GM19240 (cell line): ENCODE data around the gene GKN2.
"Not testable (repeated sequence)": the region's sequence is repeated elsewhere in the genome, so short reads cannot be mapped to it uniquely, and the experiment has no call there.

ENCODE experiments used
- DNase-seq: peaks from one replicate; pipeline ENCODE4 v3.0.0; 2011; ENCODE audit warnings: low spot score; ENCODE audit not compliant: insufficient read length

GKN2 gene

GRCh38 chr2:68920481-68921170, 32.1 kb downstream of the GKN2 start:
- DNase-seq, result no peak

GRCh38 chr2:68918497-68918896, 34.2 kb downstream of the GKN2 start:
- DNase-seq, result no peak

- DNase-seq, result no peak
Measured at GRCh38 chr2:68917034-68917718, 35.5 kb downstream of the GKN2 start.

GRCh38 chr2:68916226-68916625, 36.5 kb downstream of the GKN2 start:
- DNase-seq, result no peak

GRCh38 chr2:68915393-68915792, 37.3 kb downstream of the GKN2 start:
- no peak for DNase-seq

GRCh38 chr2:68913359-68913758, 39.3 kb downstream of the GKN2 start:
- DNase-seq, result no peak

- no peak for DNase-seq
Measured at GRCh38 chr2:68912732-68913131, 40.0 kb downstream of the GKN2 start.

GRCh38 chr2:68912111-68912510, 40.6 kb downstream of the GKN2 start:
- no peak for DNase-seq

- DNase-seq, result no peak
Measured at GRCh38 chr2:68911709-68912108, 41.0 kb downstream of the GKN2 start.

- DNase-seq, result no peak
Measured at GRCh38 chr2:68911246-68911645, 41.4 kb downstream of the GKN2 start.

GRCh38 chr2:68909793-68910674, 42.7 kb downstream of the GKN2 start:
- DNase-seq, result peak; percentile 41

GRCh38 chr2:68908392-68908970, 44.2 kb downstream of the GKN2 start:
- peak; percentile 67 for DNase-seq

GRCh38 chr2:68907920-68908253, 44.8 kb downstream of the GKN2 start:
- no peak for DNase-seq

- no peak for DNase-seq
Measured at GRCh38 chr2:68907232-68907919, 45.3 kb downstream of the GKN2 start.

GRCh38 chr2:68906716-68907115, 46.0 kb downstream of the GKN2 start:
- DNase-seq, result no peak

GRCh38 chr2:68905116-68905515, 47.6 kb downstream of the GKN2 start:
- no peak for DNase-seq

GRCh38 chr2:68901561-68901960, 51.1 kb downstream of the GKN2 start:
- no peak for DNase-seq

- DNase-seq, result no peak
Measured at GRCh38 chr2:68901199-68901514, 51.5 kb downstream of the GKN2 start.

GRCh38 chr2:68900496-68901198, 52.0 kb downstream of the GKN2 start:
- DNase-seq, result no peak

- not testable (repeated sequence) for DNase-seq
Measured at GRCh38 chr2:68895981-68896380, 56.7 kb downstream of the GKN2 start.
